Ishikawa (cell line): Measurements from ENCODE around the gene ARMC8.

Source experiments
- CEBPB ChIP-seq: IDR thresholded peaks from 2 replicates; pipeline ENCODE4 v1.6.1; 2012
- CREB1 ChIP-seq: IDR thresholded peaks from 2 replicates; pipeline ENCODE4 v1.6.1; 2012; ENCODE audit warnings: low read depth
- EGR1 ChIP-seq: IDR thresholded peaks from 2 replicates; pipeline ENCODE4 v1.6.1; 2012
- EP300 ChIP-seq: IDR thresholded peaks from 2 replicates; pipeline ENCODE4 v1.6.1; 2012; ENCODE audit warnings: borderline replicate concordance
- FOXM1 ChIP-seq: IDR thresholded peaks from 2 replicates; pipeline ENCODE4 v1.6.1; 2012; ENCODE audit warnings: low read depth, borderline replicate concordance
- MAX ChIP-seq: IDR thresholded peaks from 2 replicates; pipeline ENCODE4 v1.6.1; 2012
- NFIC ChIP-seq: IDR thresholded peaks from 2 replicates; pipeline ENCODE4 v1.6.1; 2012
- RAD21 ChIP-seq: IDR thresholded peaks from 2 replicates; pipeline ENCODE4 v1.6.1; 2012; ENCODE audit warnings: low read depth
- TAF1 ChIP-seq: IDR thresholded peaks from 2 replicates; pipeline ENCODE4 v1.6.1; 2012; ENCODE audit warnings: low read depth, mild to moderate bottlenecking
- TCF12 ChIP-seq: IDR thresholded peaks from 2 replicates; pipeline ENCODE4 v1.6.1; 2012; ENCODE audit warnings: low read depth
- TEAD4 ChIP-seq: IDR thresholded peaks from 2 replicates; pipeline ENCODE4 v1.6.1; 2012
- USF1 ChIP-seq: IDR thresholded peaks from 2 replicates; pipeline ENCODE4 v1.6.1; 2012
- YY1 ChIP-seq: IDR thresholded peaks from 2 replicates; pipeline ENCODE4 v1.6.1; 2012; ENCODE audit warnings: low read depth
- ZBTB7A ChIP-seq: IDR thresholded peaks from 2 replicates; pipeline ENCODE4 v1.6.1; 2012; ENCODE audit warnings: low read depth
- TF ChIP-seq, protein P1 (sequence below): IDR thresholded peaks from 2 replicates; pipeline ENCODE4 v1.6.1; 2012; ENCODE audit warnings: low read depth, mild to moderate bottlenecking

The ARMC8 gene

DNA sequence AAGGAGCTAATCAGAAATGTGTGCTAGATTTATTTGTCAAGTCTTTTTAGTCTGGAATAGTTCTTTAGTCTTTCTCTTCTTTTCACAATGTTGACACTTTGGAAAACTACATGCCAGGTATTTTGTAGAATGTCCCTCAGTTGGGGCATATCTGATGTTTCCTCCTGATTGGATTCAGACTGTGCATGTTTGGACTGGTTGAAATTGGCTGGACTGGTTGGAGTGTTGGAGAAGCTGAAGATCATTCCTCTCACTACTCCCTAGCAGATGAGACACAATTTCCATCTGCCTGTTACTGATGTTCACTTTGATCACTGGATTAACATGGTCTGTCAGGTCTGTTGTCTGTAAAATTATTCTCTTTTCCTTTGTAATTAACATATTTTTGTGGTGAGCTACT, 138.9 kb downstream of the ARMC8 start:
- TF ChIP-seq, protein P1, sequence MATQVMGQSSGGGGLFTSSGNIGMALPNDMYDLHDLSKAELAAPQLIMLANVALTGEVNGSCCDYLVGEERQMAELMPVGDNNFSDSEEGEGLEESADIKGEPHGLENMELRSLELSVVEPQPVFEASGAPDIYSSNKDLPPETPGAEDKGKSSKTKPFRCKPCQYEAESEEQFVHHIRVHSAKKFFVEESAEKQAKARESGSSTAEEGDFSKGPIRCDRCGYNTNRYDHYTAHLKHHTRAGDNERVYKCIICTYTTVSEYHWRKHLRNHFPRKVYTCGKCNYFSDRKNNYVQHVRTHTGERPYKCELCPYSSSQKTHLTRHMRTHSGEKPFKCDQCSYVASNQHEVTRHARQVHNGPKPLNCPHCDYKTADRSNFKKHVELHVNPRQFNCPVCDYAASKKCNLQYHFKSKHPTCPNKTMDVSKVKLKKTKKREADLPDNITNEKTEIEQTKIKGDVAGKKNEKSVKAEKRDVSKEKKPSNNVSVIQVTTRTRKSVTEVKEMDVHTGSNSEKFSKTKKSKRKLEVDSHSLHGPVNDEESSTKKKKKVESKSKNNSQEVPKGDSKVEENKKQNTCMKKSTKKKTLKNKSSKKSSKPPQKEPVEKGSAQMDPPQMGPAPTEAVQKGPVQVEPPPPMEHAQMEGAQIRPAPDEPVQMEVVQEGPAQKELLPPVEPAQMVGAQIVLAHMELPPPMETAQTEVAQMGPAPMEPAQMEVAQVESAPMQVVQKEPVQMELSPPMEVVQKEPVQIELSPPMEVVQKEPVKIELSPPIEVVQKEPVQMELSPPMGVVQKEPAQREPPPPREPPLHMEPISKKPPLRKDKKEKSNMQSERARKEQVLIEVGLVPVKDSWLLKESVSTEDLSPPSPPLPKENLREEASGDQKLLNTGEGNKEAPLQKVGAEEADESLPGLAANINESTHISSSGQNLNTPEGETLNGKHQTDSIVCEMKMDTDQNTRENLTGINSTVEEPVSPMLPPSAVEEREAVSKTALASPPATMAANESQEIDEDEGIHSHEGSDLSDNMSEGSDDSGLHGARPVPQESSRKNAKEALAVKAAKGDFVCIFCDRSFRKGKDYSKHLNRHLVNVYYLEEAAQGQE, result no peak
- TF ChIP-seq CREB1 (no peak), FOXM1 (no peak), CEBPB (no peak), TCF12 (no peak), YY1 (no peak), ZBTB7A (no peak), EP300 (no peak)

DNA sequence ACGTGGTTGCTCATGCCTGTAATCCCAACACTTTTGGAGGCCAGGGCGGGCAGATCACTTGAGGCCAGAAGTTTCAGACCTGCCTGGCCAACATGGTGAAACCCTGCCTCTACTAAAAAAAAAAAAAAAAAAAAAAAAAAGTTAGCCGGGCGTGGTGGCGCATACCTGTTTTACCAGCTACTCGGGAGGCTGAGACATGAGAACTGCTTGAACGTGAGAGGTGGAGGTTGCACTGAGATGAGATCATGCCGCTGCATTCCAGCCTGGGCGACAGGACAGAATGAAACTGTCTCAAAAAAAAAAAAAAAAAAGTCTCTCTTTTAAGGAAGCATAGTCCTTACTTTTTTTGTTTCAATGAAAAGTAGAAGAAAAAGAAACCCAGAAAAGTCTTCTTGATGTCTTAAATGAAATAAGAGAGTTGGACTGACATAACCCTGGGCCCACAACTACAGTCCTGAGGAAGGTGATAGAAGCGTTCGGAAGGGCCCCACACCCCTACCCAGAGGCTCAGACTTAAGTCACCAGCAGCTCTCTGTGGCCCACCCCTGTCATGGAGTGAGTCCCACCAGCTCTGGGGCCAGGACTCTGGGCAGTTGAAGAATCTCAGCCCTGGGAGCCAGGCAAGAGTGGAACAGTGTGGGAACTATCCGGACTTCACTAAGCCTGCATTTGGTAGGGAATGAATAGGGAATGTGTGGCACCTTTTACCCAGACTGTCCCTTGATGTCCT, 139.9 kb downstream of the ARMC8 start:
- TF ChIP-seq RAD21 (no peak), NFIC (no peak)

DNA sequence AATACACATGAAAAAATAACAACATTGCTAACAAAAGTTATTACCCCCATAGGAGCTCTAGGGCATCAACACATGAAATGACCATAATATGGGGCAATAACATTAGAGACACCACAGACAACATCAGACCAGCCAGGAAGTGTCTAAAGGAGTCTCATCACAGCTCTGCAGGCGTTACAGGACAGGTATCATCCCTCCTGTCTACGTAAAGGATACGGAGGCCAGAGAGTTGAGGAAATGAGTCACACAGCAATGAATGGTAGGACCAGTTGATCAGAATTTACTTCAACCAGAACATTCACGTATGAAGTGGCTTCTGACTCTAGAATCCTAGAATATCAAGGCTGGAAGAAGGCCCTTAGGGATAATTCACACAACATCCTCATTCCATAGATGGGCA, 140.7 kb downstream of the ARMC8 start:
- TF ChIP-seq MAX (no peak), TCF12 (no peak), CREB1 (no peak), FOXM1 (no peak), CEBPB (no peak), TAF1 (no peak), NFIC (no peak), ZBTB7A (no peak), RAD21 (no peak), USF1 (no peak), EP300 (no peak), TEAD4 (no peak), EGR1 (no peak)
- TF ChIP-seq, protein P1, result no peak

- TF ChIP-seq CREB1, result no peak
- no peak for TF ChIP-seq TAF1
- TF ChIP-seq FOXM1, result no peak
- TF ChIP-seq EP300, result no peak
- no peak for TF ChIP-seq ZBTB7A
- TF ChIP-seq EGR1, result no peak
- TF ChIP-seq, protein P1, result no peak
- no peak for TF ChIP-seq MAX
- TF ChIP-seq RAD21, result no peak
- no peak for TF ChIP-seq CEBPB
- TF ChIP-seq TCF12, result no peak
- TF ChIP-seq YY1, result no peak
- TF ChIP-seq USF1, result no peak
- no peak for TF ChIP-seq TEAD4
- TF ChIP-seq NFIC, result no peak
These were observed 141.2 kb downstream of the ARMC8 start for GRCh38 chr3:138328341-138328740.
